ENCODE data around the gene CCSAP. TPM values are rescaled to one million over a fixed set of nuclear protein-coding genes. Genes with fewer than 3 reads are reported as not detected.
A peak's percentile ranks its signal among the peaks of the same experiment; 100 is the strongest.
"Not testable (repeated sequence)": the region's sequence is repeated elsewhere in the genome, so short reads cannot be mapped to it uniquely, and the experiment has no call there.

CCSAP gene
- total RNA-seq, 2 donors from 2014 or later = 2.1 to 2.7 TPM

DNA sequence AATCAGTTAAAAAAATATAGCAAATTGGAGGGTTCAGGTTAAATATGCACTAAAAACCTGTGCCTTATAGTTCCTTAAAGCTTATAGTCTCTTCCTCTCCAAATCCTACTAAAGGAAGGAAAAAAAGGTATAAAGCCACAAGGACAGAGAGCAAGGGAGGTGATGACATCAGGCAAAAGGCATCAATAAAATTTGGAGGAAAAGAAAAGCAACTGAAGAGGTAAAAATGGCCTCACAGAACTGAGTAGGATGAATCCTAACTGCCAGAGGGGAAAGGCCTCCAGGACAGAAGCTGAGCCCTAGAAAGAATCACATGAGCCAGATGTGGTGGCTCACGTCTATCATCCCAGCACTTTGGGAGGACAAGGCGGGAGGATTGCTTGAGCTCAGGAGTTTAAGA lies 8.1 kb downstream of the CCSAP start:
- DNase-seq (no peak), ATAC-seq (no peak)
- intact Hi-C loops (cut with DNase I, micrococcal nuclease) = loop anchor here in 1 of 2 donors (10.0 kb wide), 1 partner anchor 50 kb away; no protein-coding TSS in a partner anchor

DNA sequence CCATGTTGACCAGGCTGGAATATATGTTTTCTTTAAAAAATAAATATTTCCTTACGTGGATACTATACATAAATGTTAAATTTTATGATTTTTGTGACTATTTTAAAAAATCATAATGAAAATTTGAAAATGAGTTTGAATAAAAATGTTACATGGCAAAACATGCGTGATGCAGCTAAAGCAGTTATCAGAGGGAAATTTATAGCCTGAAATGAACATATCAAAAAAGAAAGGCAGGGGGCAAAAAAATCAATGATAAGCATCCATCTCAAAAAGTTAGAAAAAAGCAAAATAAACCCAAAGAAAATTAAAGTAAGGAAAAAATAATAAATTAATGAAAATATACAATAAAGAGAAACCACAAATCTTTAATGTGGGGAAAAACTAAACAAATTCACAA lies 8.6 kb downstream of the CCSAP start:
- ATAC-seq (no peak), DNase-seq (no peak)
- intact Hi-C loops (cut with DNase I, micrococcal nuclease) = loop anchor here in 1 of 2 donors (10.0 kb wide), 1 partner anchor 49 kb away; no protein-coding TSS in a partner anchor

DNA sequence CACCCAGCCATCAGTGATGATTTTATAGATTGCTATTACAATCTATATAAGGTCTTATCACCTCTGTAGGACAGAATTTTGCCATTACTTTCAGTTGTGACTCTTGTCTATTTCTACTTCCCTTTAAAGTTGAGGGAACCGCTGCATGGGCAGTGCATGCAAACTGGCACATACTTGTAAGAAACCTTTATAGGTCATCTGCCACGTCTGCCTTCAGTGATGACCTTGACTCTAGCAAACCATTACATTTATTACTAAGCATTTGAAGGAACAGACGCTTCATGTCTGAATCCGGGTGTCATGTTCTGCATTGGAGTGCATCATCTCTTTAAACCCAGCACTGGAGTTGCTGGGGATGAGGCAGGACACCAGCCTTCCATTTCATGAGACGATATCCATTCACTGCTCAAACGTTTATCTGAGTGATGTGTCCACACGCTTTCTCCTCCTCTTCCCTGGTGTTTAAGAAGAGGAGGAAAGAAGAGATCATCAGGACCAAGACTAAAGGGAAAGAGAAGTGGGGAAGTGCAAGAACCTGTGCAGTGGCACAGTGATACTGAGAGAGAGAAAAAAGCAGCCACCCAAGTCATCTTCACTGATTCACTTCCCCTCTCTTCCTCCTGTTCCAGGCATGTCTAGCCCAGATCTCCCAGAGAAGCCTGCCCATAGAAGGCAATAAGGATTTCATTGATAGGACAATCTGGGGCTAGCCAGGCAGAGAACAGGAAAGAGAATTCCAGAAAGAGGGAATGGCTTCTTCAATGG lies 14.1 kb downstream of the CCSAP start:
- ATAC-seq (no peak), DNase-seq (no peak)
- intact Hi-C loops (cut with DNase I, micrococcal nuclease) = no loop called here

DNA sequence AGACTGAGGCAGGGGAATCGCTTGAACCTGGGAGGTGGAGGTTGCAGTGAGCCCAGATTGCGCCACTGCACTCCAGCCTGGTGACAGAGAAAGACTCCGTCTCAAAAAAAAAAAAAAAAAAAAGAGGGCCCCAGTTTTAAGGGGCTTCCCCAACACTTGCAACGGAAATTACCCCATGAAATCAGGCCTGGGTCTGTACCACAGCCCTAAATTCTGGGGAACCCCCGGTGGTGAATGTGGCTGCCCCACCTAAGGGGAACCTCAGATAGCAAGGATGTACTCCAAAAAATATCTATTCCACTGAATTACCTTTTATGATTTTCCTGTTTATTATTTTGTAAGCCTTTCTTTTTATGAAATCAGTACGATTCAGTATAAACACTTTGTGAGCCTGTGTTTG lies 15.1 kb downstream of the CCSAP start:
- intact Hi-C loops (cut with DNase I, micrococcal nuclease); DNase-seq; ATAC-seq: not testable (repeated sequence)

DNA sequence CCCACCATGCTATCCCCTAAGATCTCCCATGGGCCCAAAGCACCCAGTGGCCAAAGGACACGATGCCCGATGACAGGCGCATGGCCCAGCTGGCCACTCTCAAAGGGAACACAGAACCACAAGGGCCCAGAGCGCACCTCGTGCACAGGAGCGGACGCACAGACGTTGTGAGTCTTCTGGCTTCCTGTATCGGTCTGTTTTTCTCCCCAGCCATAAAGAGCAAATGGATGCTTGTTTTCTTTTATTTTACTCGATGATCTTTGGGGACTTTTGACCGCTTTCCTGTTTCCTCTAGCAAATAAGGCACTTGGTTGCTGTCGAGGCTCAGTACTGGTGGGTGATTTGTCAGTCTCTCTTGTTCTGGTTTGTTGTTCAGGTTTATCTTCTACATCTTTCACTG lies 16.2 kb downstream of the CCSAP start:
- DNase-seq (no peak), ATAC-seq (no peak)
- intact Hi-C loops (cut with DNase I, micrococcal nuclease) = no loop called here

DNA sequence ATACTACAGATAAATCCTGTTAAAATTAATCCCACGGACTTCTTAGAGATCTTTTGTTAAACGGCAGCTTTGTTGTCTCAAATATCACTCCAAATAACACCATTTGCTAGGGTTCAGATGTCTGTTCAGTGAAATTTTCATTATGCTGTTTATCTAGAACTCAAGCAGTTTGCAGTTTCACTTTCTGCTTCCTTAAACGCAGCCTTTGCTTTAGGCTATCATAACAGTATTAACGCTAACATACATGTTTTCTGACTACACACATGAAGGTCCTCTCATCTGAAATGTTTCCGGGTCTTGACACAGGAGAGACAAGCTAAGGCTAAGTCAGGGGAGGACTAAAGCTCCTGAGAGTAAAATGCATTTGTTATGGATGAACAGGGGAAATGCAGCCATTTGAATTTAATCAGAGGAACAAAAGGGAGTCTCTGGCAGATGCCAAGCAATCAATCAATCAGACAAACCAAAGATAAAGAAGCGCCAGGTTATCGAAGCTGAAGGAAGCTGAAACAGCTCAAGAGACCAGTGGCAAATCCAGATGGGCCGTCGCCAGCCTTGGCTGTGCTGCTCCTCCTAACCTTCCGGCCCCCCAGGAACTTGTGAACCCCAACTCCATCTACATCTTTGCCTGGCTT lies 16.9 kb downstream of the CCSAP start:
- no peak for ATAC-seq
- intact Hi-C loops (cut with DNase I, micrococcal nuclease) = no loop called here
- no peak for DNase-seq

DNA sequence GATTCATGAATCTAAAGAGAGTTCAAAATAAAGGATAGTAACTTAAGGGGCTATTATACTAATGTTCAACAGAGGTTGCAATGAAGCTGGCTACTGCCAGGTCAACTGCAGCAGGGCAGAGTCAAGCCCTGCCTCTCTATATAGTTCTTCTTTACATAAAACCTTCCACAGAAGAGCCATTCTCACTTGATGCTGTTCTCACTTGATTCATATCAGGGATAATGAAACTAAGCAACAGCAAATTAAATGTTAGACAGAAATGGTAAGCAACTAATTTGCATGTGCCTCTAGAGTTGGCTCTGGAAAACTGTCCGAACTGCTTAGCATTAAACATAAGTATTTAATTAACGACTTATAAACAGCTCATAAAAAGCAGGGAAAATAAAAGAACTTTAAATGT lies 17.4 kb downstream of the CCSAP start:
- DNase-seq (no peak), ATAC-seq (no peak)
- intact Hi-C loops (cut with DNase I, micrococcal nuclease) = no loop called here

DNA sequence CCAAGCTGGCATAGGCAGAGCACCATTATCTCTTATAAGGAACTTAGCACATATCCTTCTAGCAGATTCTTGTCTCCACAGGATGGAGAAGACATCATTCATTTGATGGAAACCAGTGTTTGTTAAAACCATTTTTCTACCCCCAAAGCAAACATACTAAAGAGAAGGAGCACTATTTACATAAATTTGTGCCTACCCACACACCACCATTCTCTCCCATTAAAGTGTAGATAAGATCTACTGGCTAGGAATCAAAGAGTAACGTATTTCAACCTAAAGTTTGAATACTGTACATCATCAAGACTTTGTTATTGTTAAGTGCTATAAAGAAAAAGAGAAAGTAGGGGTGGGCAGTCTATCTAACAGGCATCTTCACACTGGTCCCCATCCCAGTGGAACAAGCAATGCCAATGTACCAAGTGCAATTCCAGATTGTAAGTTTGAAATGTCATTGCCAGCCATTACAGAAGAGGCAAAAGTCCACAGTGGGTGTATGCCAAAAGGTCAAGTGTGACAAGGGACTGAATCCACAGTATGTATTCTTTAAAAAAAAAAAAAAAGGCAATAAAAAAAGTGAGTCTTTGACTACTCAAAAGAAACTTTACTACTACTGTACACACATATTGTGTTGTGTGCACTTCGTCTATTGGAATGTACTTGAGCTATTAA lies 18.8 kb downstream of the CCSAP start:
- intact Hi-C loops (cut with DNase I, micrococcal nuclease) = no loop called here
- DNase-seq (no peak), ATAC-seq (peak; percentile 66)

DNA sequence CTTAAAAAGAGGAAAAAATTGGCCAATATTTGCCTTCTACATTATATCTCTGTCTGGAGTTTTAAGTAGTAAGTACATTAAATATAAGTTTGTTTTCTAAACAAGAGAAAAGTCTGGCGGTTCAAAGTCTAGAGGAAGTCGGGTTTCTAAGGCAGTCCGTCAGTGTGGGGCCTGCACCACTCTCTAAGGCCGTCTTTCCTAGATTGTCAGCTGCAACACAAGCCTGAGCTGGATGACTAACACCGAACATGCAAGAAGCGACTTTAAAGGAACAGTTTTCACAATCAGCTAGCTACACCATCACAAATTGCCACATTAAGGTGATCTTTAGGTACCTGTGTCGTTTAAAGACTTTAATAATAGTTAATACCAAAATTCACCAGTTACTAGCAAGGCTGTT lies 19.6 kb downstream of the CCSAP start:
- peak; percentile 53 for ATAC-seq
- intact Hi-C loops (cut with DNase I, micrococcal nuclease) = no loop called here
- DNase-seq = no peak

DNA sequence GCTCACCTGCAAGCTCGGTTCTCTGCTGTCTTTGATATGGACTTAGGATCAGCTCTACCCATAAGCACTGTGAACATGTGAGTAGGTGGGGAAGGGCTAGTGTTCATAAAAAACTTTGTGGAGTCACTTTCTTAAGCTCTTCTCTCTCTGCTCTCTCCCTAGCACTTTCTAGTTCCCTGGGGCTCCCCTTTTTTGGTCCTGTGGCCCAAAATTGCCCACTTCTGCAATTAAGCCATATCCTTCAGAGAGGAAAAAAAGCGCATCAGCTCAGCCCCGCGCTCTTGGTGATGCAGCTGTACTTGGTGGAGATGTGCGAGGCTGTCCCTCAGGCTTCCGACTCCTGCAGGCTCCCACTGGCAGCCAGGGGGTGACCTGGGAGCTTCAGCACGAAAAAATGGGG lies 23.4 kb downstream of the CCSAP start:
- intact Hi-C loops (cut with DNase I, micrococcal nuclease) = no loop called here
- no peak for ATAC-seq
- DNase-seq = no peak

DNA sequence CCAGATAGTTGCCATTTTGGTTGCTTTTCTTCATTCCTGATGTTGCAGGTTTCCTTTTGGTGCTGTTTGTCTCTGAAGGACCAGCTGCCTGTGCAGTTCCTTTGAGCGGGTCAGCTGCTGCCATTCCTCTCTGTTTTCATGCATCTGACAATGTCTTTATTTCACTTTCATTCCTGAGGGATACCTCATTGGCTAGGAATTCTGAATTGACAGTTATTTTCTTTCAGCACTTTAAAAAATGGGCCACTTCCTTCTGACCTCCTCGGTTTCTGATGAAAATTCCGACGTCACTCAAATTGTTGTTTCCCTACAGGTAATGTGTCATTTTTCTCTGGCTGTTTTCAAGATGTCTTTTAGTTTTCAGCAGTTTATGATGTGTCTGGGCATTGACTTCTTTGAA lies 24.8 kb downstream of the CCSAP start:
- intact Hi-C loops (cut with DNase I, micrococcal nuclease) = no loop called here
- ATAC-seq = no peak
- DNase-seq = no peak

DNA sequence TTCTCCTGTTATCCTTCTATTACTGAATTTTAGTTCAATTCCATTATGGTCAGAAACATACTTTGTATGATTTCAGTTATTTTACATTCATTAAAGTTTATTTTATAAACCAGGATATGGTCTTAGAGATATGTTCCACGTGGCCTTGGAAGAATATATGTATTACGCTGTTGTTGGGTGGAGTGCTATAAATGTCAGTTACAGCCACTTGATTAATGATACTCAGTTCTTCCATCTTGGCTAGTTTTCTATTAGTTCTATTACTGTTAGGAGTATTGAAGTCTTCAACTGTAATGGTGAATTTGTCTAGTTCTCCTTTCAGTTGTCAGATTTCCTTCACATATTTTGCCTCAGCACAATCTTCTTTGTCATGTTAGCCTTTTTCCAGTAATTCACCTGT lies 26.7 kb downstream of the CCSAP start:
- intact Hi-C loops (cut with DNase I, micrococcal nuclease) = no loop called here
- DNase-seq = no peak
- no peak for ATAC-seq

DNA sequence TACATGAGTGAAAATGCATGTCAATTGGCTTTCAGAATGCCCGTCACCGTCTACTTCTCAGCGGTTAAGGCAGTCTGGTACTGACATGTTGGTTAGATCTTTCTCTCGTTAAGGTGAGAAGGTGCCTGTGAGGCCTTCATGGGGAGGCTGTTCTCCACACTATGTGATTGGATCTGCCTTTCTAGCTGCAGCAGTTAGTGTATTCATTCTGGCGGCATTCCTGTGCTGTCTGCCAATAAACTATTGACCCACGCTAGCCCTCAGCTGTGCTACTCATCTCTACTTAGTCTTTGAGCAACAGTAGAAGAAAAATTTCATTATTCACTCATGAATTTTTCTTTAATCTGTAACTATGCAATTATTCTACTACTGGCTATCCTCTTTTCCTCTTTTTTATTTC lies 32.0 kb downstream of the CCSAP start:
- DNase-seq (no peak), ATAC-seq (no peak)
- intact Hi-C loops (cut with DNase I, micrococcal nuclease) = no loop called here

DNA sequence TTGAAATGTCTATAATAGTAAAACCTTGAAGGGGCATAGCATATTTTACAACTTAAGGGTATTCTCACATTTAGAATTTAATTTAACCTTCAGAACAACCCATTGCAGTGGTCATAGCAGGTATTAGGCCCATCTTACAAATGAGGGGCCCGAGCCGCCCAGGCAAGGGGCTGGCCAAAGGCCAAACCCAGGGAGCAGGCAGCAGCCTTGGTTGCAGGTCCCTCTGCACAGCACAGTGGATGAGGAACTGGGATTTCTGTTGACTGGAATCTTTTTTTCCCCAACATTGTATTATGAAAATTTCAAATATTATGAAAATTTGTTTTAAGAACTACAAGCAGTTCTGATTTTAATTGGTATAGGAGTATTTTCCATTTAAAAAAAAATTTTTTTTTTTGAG lies 33.2 kb downstream of the CCSAP start:
- ATAC-seq (no peak), DNase-seq (no peak)
- intact Hi-C loops (cut with DNase I, micrococcal nuclease) = no loop called here

DNA sequence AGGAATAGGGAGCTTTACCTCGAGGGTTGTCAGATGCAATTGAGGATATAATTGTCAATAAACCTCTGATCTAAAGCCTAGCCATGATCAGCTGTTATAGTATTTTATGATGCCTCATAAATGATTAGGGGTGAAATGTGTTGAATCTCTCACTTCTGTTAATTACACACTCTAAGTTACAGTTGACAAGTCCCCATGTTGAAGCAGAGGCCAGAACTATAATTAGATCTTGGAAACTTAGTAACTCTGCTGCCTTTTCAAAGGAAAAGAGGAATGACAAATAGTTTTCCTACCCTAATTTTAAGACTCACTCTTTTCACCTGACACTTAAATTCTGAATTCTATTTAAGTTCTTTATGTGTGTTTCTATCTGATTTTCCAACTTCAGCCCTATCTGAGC lies 33.8 kb downstream of the CCSAP start:
- DNase-seq (no peak), ATAC-seq (no peak)
- intact Hi-C loops (cut with DNase I, micrococcal nuclease) = no loop called here

DNA sequence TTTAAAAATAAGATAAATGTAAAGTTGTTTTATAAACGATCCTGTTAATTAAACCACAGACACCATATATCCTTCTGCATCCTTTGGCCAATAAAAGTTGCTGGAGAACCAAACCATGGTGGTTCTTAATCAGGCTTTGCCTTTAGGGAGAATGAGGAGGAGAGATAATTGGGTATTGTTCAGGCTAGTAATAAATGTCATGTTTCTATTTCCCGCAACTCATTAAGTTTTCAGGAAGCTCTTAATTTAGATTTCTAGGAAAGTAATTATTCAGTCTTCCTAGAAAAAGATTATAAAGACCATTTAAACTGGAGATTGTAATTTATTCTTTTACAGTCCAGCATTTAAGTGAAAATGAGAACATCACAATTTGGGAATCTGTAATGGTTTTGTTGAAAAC lies 37.5 kb downstream of the CCSAP start:
- DNase-seq (no peak), ATAC-seq (no peak)
- intact Hi-C loops (cut with DNase I, micrococcal nuclease) = no loop called here

DNA sequence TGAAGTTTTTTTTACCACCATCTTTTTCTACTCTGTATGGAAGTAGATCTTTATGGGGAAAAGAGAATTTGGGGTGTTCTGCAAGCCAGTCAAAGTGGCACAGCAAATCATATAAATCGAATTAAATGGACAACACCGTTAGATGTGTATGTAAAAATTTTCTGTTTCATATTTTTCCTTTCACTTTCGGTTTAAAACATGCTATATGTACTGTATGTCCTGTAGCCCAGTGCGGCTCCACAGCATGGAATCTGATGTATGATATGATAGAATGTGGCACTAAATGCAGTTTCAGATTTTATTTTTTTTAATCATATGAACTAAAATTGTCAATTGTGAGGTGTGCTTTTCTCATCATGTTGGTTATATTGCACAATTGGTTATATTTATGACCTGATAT lies 39.0 kb downstream of the CCSAP start:
- DNase-seq (no peak), ATAC-seq (no peak)
- intact Hi-C loops (cut with DNase I, micrococcal nuclease) = no loop called here

DNA sequence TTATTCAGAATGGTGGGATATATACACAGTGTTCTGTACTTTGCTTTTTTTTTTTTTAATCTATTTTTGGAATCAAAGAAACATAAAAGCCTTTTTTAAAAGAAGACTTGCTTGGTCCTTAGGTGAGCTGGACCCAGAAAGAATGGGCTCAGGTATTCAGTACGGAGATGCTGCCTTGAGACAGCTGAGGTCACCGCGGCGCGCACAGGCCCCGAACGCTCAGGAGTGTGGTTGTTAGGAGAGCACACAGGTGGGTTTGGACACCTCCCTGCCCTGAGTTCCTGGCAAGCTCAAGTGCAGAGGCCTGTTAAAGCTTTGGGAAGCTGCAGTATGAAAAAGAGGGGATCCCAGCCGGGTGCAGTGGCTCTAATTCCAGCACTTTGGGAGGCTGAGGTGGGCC lies 40.1 kb downstream of the CCSAP start:
- no peak for DNase-seq
- no peak for ATAC-seq
- intact Hi-C loops (cut with DNase I, micrococcal nuclease) = no loop called here

DNA sequence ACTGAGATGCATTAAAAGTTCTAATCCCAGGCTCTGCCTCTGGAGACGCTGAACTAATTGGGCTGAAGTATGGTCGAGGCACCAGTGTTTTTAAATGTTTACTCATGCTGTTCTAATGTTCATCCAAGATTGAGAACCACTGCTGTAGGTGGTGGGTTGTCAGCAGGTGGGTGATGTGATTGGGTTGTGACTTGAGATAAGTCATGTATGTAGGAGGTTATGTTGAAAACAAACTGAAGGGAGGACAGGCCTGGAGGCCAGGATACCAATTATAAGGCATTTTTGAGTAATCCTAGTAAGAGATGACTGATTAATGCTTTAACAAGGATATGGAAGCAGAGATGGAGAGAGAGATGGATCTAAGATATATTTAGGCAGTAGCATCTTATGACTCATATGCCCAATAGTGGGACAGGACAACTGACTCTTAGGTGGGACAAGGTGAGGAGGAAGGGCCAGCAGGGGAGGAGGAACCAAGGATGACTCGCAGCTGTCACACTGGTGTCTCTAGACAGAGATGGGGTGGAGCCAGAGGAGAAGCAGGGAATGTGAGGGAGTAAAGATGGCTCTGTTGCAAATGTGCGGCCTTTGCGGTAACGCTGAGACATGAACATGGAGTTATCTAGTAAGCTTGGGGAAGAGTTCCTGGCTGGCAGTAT lies 42.6 kb downstream of the CCSAP start:
- intact Hi-C loops (cut with DNase I, micrococcal nuclease) = no loop called here
- no peak for DNase-seq
- no peak for ATAC-seq
